ENCODE data around the gene TAOK3.

Gene TAOK3

DNA sequence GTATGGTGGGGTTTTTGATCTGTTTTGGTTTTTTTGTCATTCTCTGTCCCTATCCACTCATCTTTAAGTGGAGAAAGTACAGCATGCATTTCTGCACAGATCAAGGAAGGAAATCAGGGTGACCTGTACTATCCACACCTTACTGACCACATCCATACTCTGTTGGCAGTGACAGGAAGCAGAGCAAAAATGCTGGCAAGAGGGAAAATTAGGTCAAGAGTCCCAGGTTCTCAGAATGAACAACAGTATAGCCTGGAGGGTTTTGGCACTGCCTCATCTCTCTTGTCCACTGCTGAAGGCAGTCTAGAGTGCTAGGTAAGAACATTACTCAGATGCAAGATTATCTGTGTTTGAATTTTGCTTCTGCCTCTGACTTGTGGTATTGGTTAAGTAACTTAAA is 70.7 kb downstream of the TAOK3 start:
- no peak for DNase-seq (ENCODE audit: insufficient read length, low spot score)
- FAIRE-seq: no peak
- TF ChIP-seq CTCF (IDR thresholded peaks at IDR 0.05; ENCODE audit: insufficient read depth, missing control alignments): no peak

GRCh38 chr12:118299791-118300460 is 72.8 kb downstream of the TAOK3 start:
- TF ChIP-seq CTCF (IDR thresholded peaks at IDR 0.05; ENCODE audit: insufficient read depth, missing control alignments): no peak
- FAIRE-seq (no peak), DNase-seq (ENCODE audit: insufficient read length, low spot score) (no peak)

GRCh38 chr12:118297284-118297683 is 75.4 kb downstream of the TAOK3 start:
- TF ChIP-seq CTCF (IDR thresholded peaks at IDR 0.05; ENCODE audit: insufficient read depth, missing control alignments): no peak
- DNase-seq (ENCODE audit: insufficient read length, low spot score) (no peak), FAIRE-seq (no peak)

DNA sequence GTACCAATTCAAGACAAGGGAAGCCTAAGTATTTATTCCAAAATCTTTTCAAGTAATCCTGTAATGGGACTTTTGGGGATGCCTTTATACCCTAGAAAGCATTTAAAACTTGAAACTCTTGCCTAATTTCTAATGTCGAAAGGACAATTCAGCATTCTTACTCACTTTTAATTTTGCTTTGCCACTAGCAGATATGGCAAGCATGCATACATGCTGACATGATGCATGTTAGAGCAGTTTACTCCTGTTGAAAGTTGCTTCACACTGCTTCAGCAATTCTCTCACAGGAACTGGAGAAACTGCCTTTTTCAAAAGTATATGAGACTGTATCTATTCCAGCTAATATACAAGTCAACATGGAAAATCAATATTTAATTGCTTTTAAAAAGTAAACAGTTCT is 79.9 kb downstream of the TAOK3 start:
- no peak for FAIRE-seq
- TF ChIP-seq CTCF (IDR thresholded peaks at IDR 0.05; ENCODE audit: insufficient read depth, missing control alignments): no peak
- no peak for DNase-seq (ENCODE audit: insufficient read length, low spot score)

DNA sequence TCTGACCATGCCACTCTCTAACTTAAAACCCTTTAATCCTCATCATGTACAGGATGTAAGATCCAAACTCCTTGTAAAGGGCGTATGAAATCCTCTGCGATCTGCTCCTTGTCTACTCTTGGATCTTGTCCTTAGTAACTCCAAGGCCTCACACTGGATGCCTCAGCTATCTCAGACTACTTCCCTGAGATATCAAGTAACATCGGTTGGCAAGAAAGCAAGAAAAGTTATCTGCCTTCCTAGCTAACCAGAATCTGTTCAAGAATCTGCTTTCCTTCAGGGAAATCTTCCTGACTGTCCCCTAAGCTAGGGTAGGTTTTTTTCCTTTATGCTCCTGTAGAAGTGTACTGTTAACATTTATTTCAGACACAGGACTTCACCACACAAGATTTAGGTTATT is 82.6 kb downstream of the TAOK3 start:
- no peak for TF ChIP-seq CTCF (IDR thresholded peaks at IDR 0.05; ENCODE audit: insufficient read depth, missing control alignments)
- DNase-seq (ENCODE audit: insufficient read length, low spot score): no peak
- no peak for FAIRE-seq

- DNase-seq (ENCODE audit: insufficient read length, low spot score): no peak
- TF ChIP-seq CTCF (IDR thresholded peaks at IDR 0.05; ENCODE audit: insufficient read depth, missing control alignments): no peak
- FAIRE-seq: no peak
These were observed 84.5 kb downstream of the TAOK3 start for GRCh38 chr12:118288174-118288573.

DNA sequence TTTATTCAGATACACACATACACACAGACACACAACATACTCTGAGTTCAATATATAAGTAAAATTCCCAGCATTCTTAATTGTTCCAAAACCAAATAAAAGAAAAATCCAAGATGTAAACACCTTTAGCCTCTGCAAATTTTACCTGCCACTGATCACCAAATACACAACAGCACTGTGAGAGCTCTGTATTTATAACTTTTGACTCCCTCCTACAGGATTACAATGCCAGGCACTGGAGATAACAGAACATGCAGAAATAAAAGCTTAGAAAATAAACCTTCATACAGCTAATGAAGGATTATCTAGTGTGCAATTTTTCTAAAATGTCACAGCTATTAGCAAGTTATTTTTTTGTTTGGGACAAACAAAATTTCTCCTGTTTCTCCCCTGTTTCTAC is 85.0 kb downstream of the TAOK3 start:
- no peak for FAIRE-seq
- TF ChIP-seq CTCF (IDR thresholded peaks at IDR 0.05; ENCODE audit: insufficient read depth, missing control alignments): no peak
- no peak for DNase-seq (ENCODE audit: insufficient read length, low spot score)

Measured in D721Med (cell line).